HG03354 (cell line): ENCODE measurements around the gene ASCL1.
A peak's percentile ranks its signal among the peaks of the same experiment; 100 is the strongest.

Experiments
- ATAC-seq: cut with Tn5 transposase; IDR thresholded peaks from one replicate; pipeline ENCODE4 v1.9.1; 2021; ENCODE audit warnings: mild to moderate bottlenecking; ENCODE audit not compliant: unreplicated experiment, poor library complexity, severe bottlenecking

ASCL1 gene

GRCh38 chr12:102950107-102950949 lies 7.1 kb upstream of the ASCL1 start:
- ATAC-seq: peak; percentile 40

- ATAC-seq: no peak
Observed at GRCh38 chr12:102950950-102951619, 6.4 kb upstream of the ASCL1 start.

- no peak for ATAC-seq
Observed at GRCh38 chr12:102951841-102952240, 5.6 kb upstream of the ASCL1 start.

- peak; percentile 34 for ATAC-seq
Observed at GRCh38 chr12:102953221-102953620, 4.3 kb upstream of the ASCL1 start.

- no peak for ATAC-seq
Observed at GRCh38 chr12:102954134-102954533, 3.3 kb upstream of the ASCL1 start.

GRCh38 chr12:102955926-102956737 lies 1.3 kb upstream of the ASCL1 start:
- ATAC-seq: no peak

GRCh38 chr12:102956738-102957327 lies 641 bp upstream of the ASCL1 start:
- ATAC-seq: no peak

GRCh38 chr12:102958073-102958829 lies 777 bp downstream of the ASCL1 start:
- ATAC-seq: peak; percentile 60

GRCh38 chr12:102958830-102959176 lies 1.3 kb downstream of the ASCL1 start:
- peak; percentile 3 for ATAC-seq

GRCh38 chr12:102959391-102959790 lies 1.9 kb downstream of the ASCL1 start:
- no peak for ATAC-seq

- no peak for ATAC-seq
Observed at GRCh38 chr12:102960766-102961465, 3.4 kb downstream of the ASCL1 start.

GRCh38 chr12:102961466-102961855 lies 4.0 kb downstream of the ASCL1 start:
- ATAC-seq: no peak

- no peak for ATAC-seq
Observed at GRCh38 chr12:102962532-102962931, 5.1 kb downstream of the ASCL1 start.

- ATAC-seq: no peak
Observed at GRCh38 chr12:102962986-102963385, 5.5 kb downstream of the ASCL1 start.

- ATAC-seq: no peak
Observed at GRCh38 chr12:102963796-102964195, 6.3 kb downstream of the ASCL1 start.

- peak; percentile 66 for ATAC-seq
Observed at GRCh38 chr12:102964872-102965271, 7.4 kb downstream of the ASCL1 start.

- no peak for ATAC-seq
Observed at GRCh38 chr12:102965281-102966155, 8.0 kb downstream of the ASCL1 start.
